ENCODE measurements around the gene CABP1.

DNA sequence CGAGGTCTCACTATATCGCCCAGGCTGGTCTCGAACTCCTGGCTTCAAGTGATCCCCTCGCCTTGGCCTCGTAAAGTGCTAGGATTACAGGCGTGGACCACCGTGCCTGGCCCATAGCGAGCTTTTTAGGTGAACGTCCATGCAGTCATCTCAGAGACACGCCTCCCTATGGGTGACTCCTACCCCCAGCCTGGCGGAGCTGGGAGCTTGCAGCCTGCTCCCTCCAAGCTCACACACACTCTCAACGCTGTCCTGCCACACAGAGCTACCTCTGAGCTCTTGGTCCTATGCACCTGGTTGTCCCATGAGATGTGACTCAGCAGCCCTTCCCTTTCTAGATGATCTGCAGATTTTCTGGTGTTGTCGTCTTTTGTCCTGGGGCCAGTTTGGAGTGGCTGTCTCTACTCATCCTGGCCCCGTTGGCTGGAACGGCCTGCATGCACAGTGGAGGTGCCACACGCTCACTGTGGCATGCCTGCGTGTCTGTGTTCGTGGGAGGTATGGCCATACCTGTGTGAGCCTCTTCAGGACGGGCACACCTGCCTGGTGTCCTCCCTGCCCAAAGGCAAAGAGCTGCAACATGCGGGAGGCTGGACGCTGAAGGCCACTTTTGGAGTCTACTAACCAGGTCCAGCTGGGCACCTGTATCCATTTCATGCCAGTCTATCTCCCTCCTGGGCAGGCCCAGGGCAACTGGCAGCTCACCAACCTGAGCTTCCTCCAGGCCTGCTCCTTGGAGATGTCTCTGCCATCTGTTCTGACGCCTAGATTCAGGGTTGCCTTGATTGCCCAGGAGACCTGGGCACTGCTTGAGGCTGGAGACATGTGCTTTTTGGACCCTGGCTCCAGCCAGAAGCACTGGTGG, 18.1 kb downstream of the CABP1 start:
- TF ChIP-seq, protein P1, sequence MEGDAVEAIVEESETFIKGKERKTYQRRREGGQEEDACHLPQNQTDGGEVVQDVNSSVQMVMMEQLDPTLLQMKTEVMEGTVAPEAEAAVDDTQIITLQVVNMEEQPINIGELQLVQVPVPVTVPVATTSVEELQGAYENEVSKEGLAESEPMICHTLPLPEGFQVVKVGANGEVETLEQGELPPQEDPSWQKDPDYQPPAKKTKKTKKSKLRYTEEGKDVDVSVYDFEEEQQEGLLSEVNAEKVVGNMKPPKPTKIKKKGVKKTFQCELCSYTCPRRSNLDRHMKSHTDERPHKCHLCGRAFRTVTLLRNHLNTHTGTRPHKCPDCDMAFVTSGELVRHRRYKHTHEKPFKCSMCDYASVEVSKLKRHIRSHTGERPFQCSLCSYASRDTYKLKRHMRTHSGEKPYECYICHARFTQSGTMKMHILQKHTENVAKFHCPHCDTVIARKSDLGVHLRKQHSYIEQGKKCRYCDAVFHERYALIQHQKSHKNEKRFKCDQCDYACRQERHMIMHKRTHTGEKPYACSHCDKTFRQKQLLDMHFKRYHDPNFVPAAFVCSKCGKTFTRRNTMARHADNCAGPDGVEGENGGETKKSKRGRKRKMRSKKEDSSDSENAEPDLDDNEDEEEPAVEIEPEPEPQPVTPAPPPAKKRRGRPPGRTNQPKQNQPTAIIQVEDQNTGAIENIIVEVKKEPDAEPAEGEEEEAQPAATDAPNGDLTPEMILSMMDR (IDR thresholded peaks at IDR 0.05 in 4 of 5, conservative IDR thresholded peaks at IDR 0.05 in 1 of 5): no peak
- no peak for TF ChIP-seq POLR2A (IDR thresholded peaks at IDR 0.05)

All from gastrocnemius medialis (tissue), 4 donors.